ENCODE results near the gene KRTAP5-6. TPM values are rescaled to one million over a fixed set of nuclear protein-coding genes. Genes with fewer than 3 reads are reported as not detected.

The KRTAP5-6 gene
- total and polyA plus RNA-seq, 4 donors = not detected

- peaks cover 7% of the 10 kb centered on the region for H3K4me1 ChIP-seq (ENCODE audit: control insufficient read depth, insufficient read depth, low read length)
- no peak for DNase-seq (ENCODE audit: low read depth in 4 of 6, low spot score in 6 of 6)
- no peaks in the 10 kb centered on the region for H3K27me3 ChIP-seq (ENCODE audit: control insufficient read depth, insufficient read depth, low read length)
- 94% methylated on average over 3 of the region's 8 CpGs for WGBS (ENCODE audit: insufficient coverage)
- H3K4me3 ChIP-seq (ENCODE audit: low read depth, low read length) = no peak overlapping the region
- no peaks in the 10 kb centered on the region for H3K36me3 ChIP-seq (ENCODE audit: control insufficient read depth, insufficient read depth, low read length)
- H3K27ac ChIP-seq (ENCODE audit: low read depth, low read length) = no peak overlapping the region
- no peaks in the 10 kb centered on the region for H3K9me3 ChIP-seq (ENCODE audit: control insufficient read depth, insufficient read depth, low read length)
Observed at GRCh38 chr11:1719781-1720180, 22.8 kb downstream of the KRTAP5-6 start.

GRCh38 chr11:1727096-1727690 lies 30.2 kb downstream of the KRTAP5-6 start:
- H3K27me3 ChIP-seq (ENCODE audit: control insufficient read depth, insufficient read depth, low read length) = peaks cover 2% of the 10 kb centered on the region
- no peak for DNase-seq (ENCODE audit: low read depth in 4 of 6, low spot score in 6 of 6)
- no peaks in the 10 kb centered on the region for H3K36me3 ChIP-seq (ENCODE audit: control insufficient read depth, insufficient read depth, low read length)
- no peak overlapping the region for H3K4me3 ChIP-seq (ENCODE audit: low read depth, low read length)
- WGBS (ENCODE audit: insufficient coverage) = 85% methylated on average over 7 of the region's 11 CpGs
- no peak overlapping the region for H3K27ac ChIP-seq (ENCODE audit: low read depth, low read length)
- peaks cover 10% of the 10 kb centered on the region for H3K4me1 ChIP-seq (ENCODE audit: control insufficient read depth, insufficient read depth, low read length)
- no peaks in the 10 kb centered on the region for H3K9me3 ChIP-seq (ENCODE audit: control insufficient read depth, insufficient read depth, low read length)

GRCh38 chr11:1727861-1728260 lies 30.9 kb downstream of the KRTAP5-6 start:
- H3K4me3 ChIP-seq (ENCODE audit: low read depth, low read length) = no peak overlapping the region
- H3K27me3 ChIP-seq (ENCODE audit: control insufficient read depth, insufficient read depth, low read length) = peaks cover 2% of the 10 kb centered on the region
- no peaks in the 10 kb centered on the region for H3K36me3 ChIP-seq (ENCODE audit: control insufficient read depth, insufficient read depth, low read length)

GRCh38 chr11:1728301-1728700 lies 31.3 kb downstream of the KRTAP5-6 start:
- peak in 1 of 6 donors; percentile 69 for DNase-seq (ENCODE audit: low read depth in 4 of 6, low spot score in 6 of 6)
- no peaks in the 10 kb centered on the region for H3K9me3 ChIP-seq (ENCODE audit: control insufficient read depth, insufficient read depth, low read length)
- peaks cover 10% of the 10 kb centered on the region for H3K4me1 ChIP-seq (ENCODE audit: control insufficient read depth, insufficient read depth, low read length)
- 64% methylated on average over 4 of the region's 4 CpGs for WGBS (ENCODE audit: insufficient coverage)
- H3K36me3 ChIP-seq (ENCODE audit: control insufficient read depth, insufficient read depth, low read length) = no peaks in the 10 kb centered on the region
- H3K27me3 ChIP-seq (ENCODE audit: control insufficient read depth, insufficient read depth, low read length) = peaks cover 2% of the 10 kb centered on the region
- no peak overlapping the region for H3K4me3 ChIP-seq (ENCODE audit: low read depth, low read length)
- H3K27ac ChIP-seq (ENCODE audit: low read depth, low read length) = no peak overlapping the region

More at GRCh38 chr11:1727861-1728260, 30.9 kb downstream of the KRTAP5-6 start:
- Histone ChIP-seq H3K27ac (ENCODE audit: low read depth, low read length) (no peak overlapping the region), H3K9me3 (ENCODE audit: control insufficient read depth, insufficient read depth, low read length) (no peaks in the 10 kb centered on the region), H3K4me1 (ENCODE audit: control insufficient read depth, insufficient read depth, low read length) (peaks cover 10% of the 10 kb centered on the region)
- DNase-seq (ENCODE audit: low read depth in 4 of 6, low spot score in 6 of 6) = no peak
- WGBS (ENCODE audit: insufficient coverage) = 68% methylated on average over 6 of the region's 9 CpGs

- 75% methylated on average over 19 of the region's 25 CpGs for WGBS (ENCODE audit: insufficient coverage)
- H3K36me3 ChIP-seq (ENCODE audit: control insufficient read depth, insufficient read depth, low read length) = no peaks in the 10 kb centered on the region
- H3K9me3 ChIP-seq (ENCODE audit: control insufficient read depth, insufficient read depth, low read length) = no peaks in the 10 kb centered on the region
- peaks cover 2% of the 10 kb centered on the region for H3K27me3 ChIP-seq (ENCODE audit: control insufficient read depth, insufficient read depth, low read length)
- H3K27ac ChIP-seq (ENCODE audit: low read depth, low read length) = no peak overlapping the region
- H3K4me3 ChIP-seq (ENCODE audit: low read depth, low read length) = no peak overlapping the region
- DNase-seq (ENCODE audit: low read depth in 4 of 6, low spot score in 6 of 6) = no peak
- peaks cover 10% of the 10 kb centered on the region for H3K4me1 ChIP-seq (ENCODE audit: control insufficient read depth, insufficient read depth, low read length)
Observed at GRCh38 chr11:1728931-1729691, 32.1 kb downstream of the KRTAP5-6 start.

GRCh38 chr11:1729692-1730011 lies 32.7 kb downstream of the KRTAP5-6 start:
- no peak overlapping the region for H3K4me3 ChIP-seq (ENCODE audit: low read depth, low read length)
- H3K27ac ChIP-seq (ENCODE audit: low read depth, low read length) = no peak overlapping the region
- DNase-seq (ENCODE audit: low read depth in 4 of 6, low spot score in 6 of 6) = no peak
- H3K4me1 ChIP-seq (ENCODE audit: control insufficient read depth, insufficient read depth, low read length) = peaks cover 14% of the 10 kb centered on the region
- no peaks in the 10 kb centered on the region for H3K36me3 ChIP-seq (ENCODE audit: control insufficient read depth, insufficient read depth, low read length)
- WGBS (ENCODE audit: insufficient coverage) = 51% methylated on average over 9 of the region's 9 CpGs
- no peaks in the 10 kb centered on the region for H3K9me3 ChIP-seq (ENCODE audit: control insufficient read depth, insufficient read depth, low read length)
- peaks cover 2% of the 10 kb centered on the region for H3K27me3 ChIP-seq (ENCODE audit: control insufficient read depth, insufficient read depth, low read length)

- Histone ChIP-seq H3K4me1 (ENCODE audit: control insufficient read depth, insufficient read depth, low read length) (peaks cover 19% of the 10 kb centered on the region), H3K36me3 (ENCODE audit: control insufficient read depth, insufficient read depth, low read length) (no peaks in the 10 kb centered on the region), H3K27me3 (ENCODE audit: control insufficient read depth, insufficient read depth, low read length) (peaks cover 2% of the 10 kb centered on the region), H3K9me3 (ENCODE audit: control insufficient read depth, insufficient read depth, low read length) (no peaks in the 10 kb centered on the region), H3K27ac (ENCODE audit: low read depth, low read length) (no peak overlapping the region), H3K4me3 (ENCODE audit: low read depth, low read length) (no peak overlapping the region)
- DNase-seq (ENCODE audit: low read depth in 4 of 6, low spot score in 6 of 6) = peak in 1 of 6 donors; percentile 55
- 79% methylated on average over 3 of the region's 11 CpGs for WGBS (ENCODE audit: insufficient coverage)
Observed at GRCh38 chr11:1730059-1730629, 33.1 kb downstream of the KRTAP5-6 start.

GRCh38 chr11:1731451-1732059 lies 34.6 kb downstream of the KRTAP5-6 start:
- Histone ChIP-seq H3K36me3 (ENCODE audit: control insufficient read depth, insufficient read depth, low read length) (no peaks in the 10 kb centered on the region), H3K4me1 (ENCODE audit: control insufficient read depth, insufficient read depth, low read length) (peaks cover 19% of the 10 kb centered on the region), H3K9me3 (ENCODE audit: control insufficient read depth, insufficient read depth, low read length) (no peaks in the 10 kb centered on the region), H3K27ac (ENCODE audit: low read depth, low read length) (no peak overlapping the region), H3K27me3 (ENCODE audit: control insufficient read depth, insufficient read depth, low read length) (peaks cover 2% of the 10 kb centered on the region), H3K4me3 (ENCODE audit: low read depth, low read length) (no peak overlapping the region)
- 89% methylated on average over 5 of the region's 5 CpGs for WGBS (ENCODE audit: insufficient coverage)
- no peak for DNase-seq (ENCODE audit: low read depth in 4 of 6, low spot score in 6 of 6)

GRCh38 chr11:1732418-1733008 lies 35.5 kb downstream of the KRTAP5-6 start:
- DNase-seq (ENCODE audit: low read depth in 4 of 6, low spot score in 6 of 6) = no peak
- Histone ChIP-seq H3K9me3 (ENCODE audit: control insufficient read depth, insufficient read depth, low read length) (peaks cover 3% of the 10 kb centered on the region), H3K4me1 (ENCODE audit: control insufficient read depth, insufficient read depth, low read length) (peaks cover 19% of the 10 kb centered on the region), H3K27ac (ENCODE audit: low read depth, low read length) (no peak overlapping the region), H3K27me3 (ENCODE audit: control insufficient read depth, insufficient read depth, low read length) (peaks cover 2% of the 10 kb centered on the region), H3K36me3 (ENCODE audit: control insufficient read depth, insufficient read depth, low read length) (no peaks in the 10 kb centered on the region), H3K4me3 (ENCODE audit: low read depth, low read length) (no peak overlapping the region)
- WGBS (ENCODE audit: insufficient coverage) = 27% methylated on average over 11 of the region's 13 CpGs

All from spinal cord (tissue), 10 donors.